IMR-90 (cell line): Measurements from ENCODE around the gene CFAP299.

Experiments used
- CEBPB ChIP-seq: IDR thresholded peaks from 2 replicates; pipeline ENCODE4 v1.6.1; 2012; ENCODE audit warnings: low read depth, low read length, improper control_type of control experiment
- CHD1 ChIP-seq: IDR thresholded peaks from 2 replicates; pipeline ENCODE4 v1.6.1; 2012; ENCODE audit warnings: low read depth, low read length, improper control_type of control experiment
- CTCF ChIP-seq: conservative IDR thresholded peaks from 2 replicates; pipeline ENCODE4 v1.5.1; 2012; ENCODE audit warnings: mild to moderate bottlenecking, low read depth, low read length, improper control_type of control experiment
- FOS ChIP-seq: fragments of 150-350 bp; IDR thresholded peaks from 2 replicates; pipeline ENCODE4 v1.6.1; 2016; ENCODE audit warnings: low read depth, low read length
- MAFK ChIP-seq: IDR thresholded peaks from 2 replicates; pipeline ENCODE4 v1.6.1; 2012; ENCODE audit warnings: low read depth, low read length, improper control_type of control experiment
- POLR2A ChIP-seq: IDR thresholded peaks from 2 replicates; pipeline ENCODE4 v1.6.1; 2012; ENCODE audit warnings: mild to moderate bottlenecking, low read depth, low read length
- SMC3 ChIP-seq: fragments of 150-350 bp; IDR thresholded peaks from 2 replicates; pipeline ENCODE4 v1.6.1; 2016; ENCODE audit warnings: low read depth, mild to moderate bottlenecking, antibody characterized with exemption, low read length, moderate library complexity
- TF ChIP-seq, protein P1 (sequence below): fragments of 150-350 bp; IDR thresholded peaks from 2 replicates; pipeline ENCODE4 v1.6.1; 2017; ENCODE audit warnings: mild to moderate bottlenecking, antibody characterized with exemption, low read length, low read depth

DNA sequence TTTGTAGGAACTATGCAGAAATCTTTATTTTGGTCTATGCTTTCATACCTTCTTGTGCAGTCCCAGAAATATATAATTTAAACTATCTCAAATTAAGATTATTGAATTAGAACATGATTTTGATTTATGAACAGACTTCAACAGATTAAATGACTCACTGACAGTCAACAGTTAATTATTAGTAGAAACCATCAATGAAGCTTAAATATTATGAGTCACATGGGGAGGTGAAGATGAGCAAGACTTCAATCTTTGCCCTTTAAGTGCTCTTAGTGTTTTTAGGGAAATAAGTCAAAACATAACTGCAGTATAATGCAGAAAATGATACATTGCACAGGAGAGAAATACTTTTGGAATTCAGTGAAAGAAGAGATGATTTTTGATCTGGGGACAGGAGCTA lies 613.5 kb downstream of the CFAP299 start:
- no peak for TF ChIP-seq CTCF
- TF ChIP-seq SMC3, result no peak
- no peak for TF ChIP-seq POLR2A
- no peak for TF ChIP-seq CEBPB
- TF ChIP-seq FOS, result no peak
- no peak for TF ChIP-seq CHD1
- TF ChIP-seq, protein P1, sequence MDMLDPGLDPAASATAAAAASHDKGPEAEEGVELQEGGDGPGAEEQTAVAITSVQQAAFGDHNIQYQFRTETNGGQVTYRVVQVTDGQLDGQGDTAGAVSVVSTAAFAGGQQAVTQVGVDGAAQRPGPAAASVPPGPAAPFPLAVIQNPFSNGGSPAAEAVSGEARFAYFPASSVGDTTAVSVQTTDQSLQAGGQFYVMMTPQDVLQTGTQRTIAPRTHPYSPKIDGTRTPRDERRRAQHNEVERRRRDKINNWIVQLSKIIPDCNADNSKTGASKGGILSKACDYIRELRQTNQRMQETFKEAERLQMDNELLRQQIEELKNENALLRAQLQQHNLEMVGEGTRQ, result no peak
- no peak for TF ChIP-seq MAFK
